ENCODE data around the gene TMA7B.

TMA7B gene

GRCh38 chr22:40001106-40001505 is 40.9 kb downstream of the TMA7B start:
- FAIRE-seq (no peak), DNase-seq (ENCODE audit: insufficient read length) (no peak)
- TF ChIP-seq POLR2A (IDR thresholded peaks at IDR 0.05; ENCODE audit: low read depth, low read length) (no peak), TAF1 (IDR thresholded peaks at IDR 0.05; ENCODE audit: borderline replicate concordance, low read depth, low read length) (no peak), POLR2AphosphoS5 (IDR thresholded peaks at IDR 0.05; ENCODE audit: low read depth, low read length) (no peak)

DNA sequence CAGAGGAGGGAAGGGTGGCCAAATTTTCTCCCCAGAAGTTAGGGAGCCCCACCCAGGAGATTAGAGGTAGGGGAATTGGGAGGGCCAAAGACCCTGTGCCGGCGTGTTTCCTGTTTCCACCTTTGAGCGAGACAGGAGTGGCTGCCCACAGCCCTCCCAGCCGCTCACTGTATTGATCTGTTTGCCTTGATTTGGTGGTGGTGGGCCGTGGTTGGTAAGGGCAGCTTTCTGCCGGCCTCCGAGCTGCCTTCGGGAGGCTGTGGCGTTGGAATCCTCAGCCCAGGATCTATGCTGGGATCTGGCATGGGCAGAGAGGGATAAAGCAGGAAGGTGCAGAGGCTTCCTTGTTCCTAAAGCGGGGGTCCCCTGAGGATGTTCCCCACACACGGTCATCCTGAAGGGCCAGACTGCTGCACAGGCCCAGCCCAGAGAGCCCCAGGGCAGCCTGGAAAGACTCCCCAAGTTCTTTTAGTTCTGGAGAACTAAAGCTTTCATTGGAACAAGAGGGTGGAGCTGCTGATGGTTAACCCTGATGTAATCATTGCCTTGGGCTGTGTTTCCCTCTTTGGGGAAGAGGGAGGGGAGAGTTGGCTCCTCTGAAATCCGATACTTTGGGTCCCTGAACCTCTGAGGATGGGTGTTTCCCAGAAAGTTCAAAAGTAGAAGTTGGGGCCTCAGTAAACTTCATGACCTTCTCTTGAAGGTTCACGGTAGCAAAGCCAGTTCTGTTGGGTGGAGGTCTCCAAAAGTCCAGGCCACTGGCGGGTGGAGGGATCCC is 41.8 kb downstream of the TMA7B start:
- FAIRE-seq (no peak), DNase-seq (ENCODE audit: insufficient read length) (no peak)
- TF ChIP-seq TAF1 (IDR thresholded peaks at IDR 0.05; ENCODE audit: borderline replicate concordance, low read depth, low read length) (no peak), POLR2A (IDR thresholded peaks at IDR 0.05; ENCODE audit: low read depth, low read length) (no peak), POLR2AphosphoS5 (IDR thresholded peaks at IDR 0.05; ENCODE audit: low read depth, low read length) (no peak)

- no peak for TF ChIP-seq TAF1 (IDR thresholded peaks at IDR 0.05; ENCODE audit: borderline replicate concordance, low read depth, low read length)
- TF ChIP-seq POLR2A (IDR thresholded peaks at IDR 0.05; ENCODE audit: low read depth, low read length): no peak
- TF ChIP-seq POLR2AphosphoS5 (IDR thresholded peaks at IDR 0.05; ENCODE audit: low read depth, low read length): no peak
- no peak for FAIRE-seq
- no peak for DNase-seq (ENCODE audit: insufficient read length)
These were observed 42.9 kb downstream of the TMA7B start for GRCh38 chr22:40002935-40003715.

GRCh38 chr22:40004836-40005235 is 44.6 kb downstream of the TMA7B start:
- no peak for FAIRE-seq

GRCh38 chr22:40006641-40007040 is 46.4 kb downstream of the TMA7B start:
- no peak for FAIRE-seq
- DNase-seq (ENCODE audit: insufficient read length): no peak
- TF ChIP-seq TAF1 (IDR thresholded peaks at IDR 0.05; ENCODE audit: borderline replicate concordance, low read depth, low read length) (no peak), POLR2A (IDR thresholded peaks at IDR 0.05; ENCODE audit: low read depth, low read length) (no peak), POLR2AphosphoS5 (IDR thresholded peaks at IDR 0.05; ENCODE audit: low read depth, low read length) (no peak)

More at GRCh38 chr22:40004836-40005235, 44.6 kb downstream of the TMA7B start:
- no peak for TF ChIP-seq POLR2A (IDR thresholded peaks at IDR 0.05; ENCODE audit: low read depth, low read length)
- no peak for TF ChIP-seq TAF1 (IDR thresholded peaks at IDR 0.05; ENCODE audit: borderline replicate concordance, low read depth, low read length)
- no peak for TF ChIP-seq POLR2AphosphoS5 (IDR thresholded peaks at IDR 0.05; ENCODE audit: low read depth, low read length)
- no peak for DNase-seq (ENCODE audit: insufficient read length)

GRCh38 chr22:40007853-40008710 is 47.9 kb downstream of the TMA7B start:
- DNase-seq (ENCODE audit: insufficient read length) (no peak), FAIRE-seq (no peak)
- TF ChIP-seq POLR2A (IDR thresholded peaks at IDR 0.05; ENCODE audit: low read depth, low read length) (no peak), POLR2AphosphoS5 (IDR thresholded peaks at IDR 0.05; ENCODE audit: low read depth, low read length) (no peak), TAF1 (IDR thresholded peaks at IDR 0.05; ENCODE audit: borderline replicate concordance, low read depth, low read length) (no peak)

DNA sequence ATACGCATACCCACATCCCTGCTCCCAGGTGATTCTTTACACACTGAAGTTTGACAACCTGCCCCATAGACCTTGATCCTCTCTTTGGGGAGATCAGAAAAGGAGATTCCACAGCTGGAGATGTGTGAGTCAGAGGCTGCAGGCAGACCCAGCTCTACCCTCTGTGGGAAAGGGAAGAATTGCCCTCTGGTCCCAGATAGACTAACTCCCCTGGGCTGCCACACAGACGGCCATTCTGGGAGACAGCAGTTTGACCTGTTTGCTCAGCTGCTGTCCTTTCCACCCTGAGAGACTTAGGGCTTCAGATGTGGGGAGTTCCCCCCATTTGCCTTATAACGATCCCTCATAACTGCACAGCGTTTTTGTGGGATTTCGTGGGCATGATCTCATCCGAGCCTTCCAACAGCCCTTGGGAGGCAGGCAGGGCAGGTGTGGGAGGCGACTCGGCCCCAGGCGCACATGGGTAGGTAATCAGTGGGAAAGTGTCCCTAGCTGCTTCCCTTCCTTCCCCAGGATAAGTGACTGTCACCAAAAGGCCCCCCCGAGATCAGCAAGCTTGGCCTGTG is 48.6 kb downstream of the TMA7B start:
- TF ChIP-seq POLR2AphosphoS5 (IDR thresholded peaks at IDR 0.05; ENCODE audit: low read depth, low read length) (no peak), TAF1 (IDR thresholded peaks at IDR 0.05; ENCODE audit: borderline replicate concordance, low read depth, low read length) (no peak), POLR2A (IDR thresholded peaks at IDR 0.05; ENCODE audit: low read depth, low read length) (no peak)
- FAIRE-seq (no peak), DNase-seq (ENCODE audit: insufficient read length) (no peak)

- no peak for TF ChIP-seq POLR2A (IDR thresholded peaks at IDR 0.05; ENCODE audit: low read depth, low read length)
- no peak for TF ChIP-seq TAF1 (IDR thresholded peaks at IDR 0.05; ENCODE audit: borderline replicate concordance, low read depth, low read length)
- FAIRE-seq (no peak), DNase-seq (ENCODE audit: insufficient read length) (no peak)
These were observed 49.1 kb downstream of the TMA7B start for GRCh38 chr22:40009292-40009774.

- TF ChIP-seq POLR2AphosphoS5 (IDR thresholded peaks at IDR 0.05; ENCODE audit: low read depth, low read length): no peak
- TF ChIP-seq POLR2A (IDR thresholded peaks at IDR 0.05; ENCODE audit: low read depth, low read length): no peak
- TF ChIP-seq TAF1 (IDR thresholded peaks at IDR 0.05; ENCODE audit: borderline replicate concordance, low read depth, low read length): no peak
- no peak for DNase-seq (ENCODE audit: insufficient read length)
- FAIRE-seq: no peak
These were observed 49.9 kb downstream of the TMA7B start for GRCh38 chr22:40009951-40010671.

- no peak for DNase-seq (ENCODE audit: insufficient read length)
- no peak for FAIRE-seq
- TF ChIP-seq POLR2AphosphoS5 (IDR thresholded peaks at IDR 0.05; ENCODE audit: low read depth, low read length): no peak
- TF ChIP-seq TAF1 (IDR thresholded peaks at IDR 0.05; ENCODE audit: borderline replicate concordance, low read depth, low read length): no peak
- TF ChIP-seq POLR2A (IDR thresholded peaks at IDR 0.05; ENCODE audit: low read depth, low read length): no peak
These were observed 50.5 kb downstream of the TMA7B start for GRCh38 chr22:40010746-40011145.

All from GM12892 (cell line).